B cell (primary cell): ENCODE measurements around the gene XYLT1. TPM values are rescaled to one million over a fixed set of nuclear protein-coding genes. Genes with fewer than 3 reads are reported as not detected.
A peak's percentile ranks its signal among the peaks of the same experiment; 100 is the strongest.

Source experiments
- ATAC-seq: fragments of 200-7000 bp; cut with Tn5 transposase; one replicate; pipeline ENCODE4 v1.10.0; 2021; ENCODE audit warnings: low read depth, mild to moderate bottlenecking, moderate number of reproducible peaks, moderate library complexity
- CTCF ChIA-PET: fragments of 350-600 bp; sonication (Branson Sonifier 250); formaldehyde crosslinking; loops from one replicate; lab custom pipeline; 2021; ENCODE audit warnings: antibody characterized with exemption, inconsistent platforms; lab: Charles Lee
- POLR2A ChIA-PET: fragments of 350-600 bp; sonication (Branson Sonifier 250); formaldehyde crosslinking; loops from one replicate; lab custom pipeline; 2021; ENCODE audit warnings: antibody characterized with exemption; lab: Charles Lee
- DNase-seq: peaks from one replicate; pipeline ENCODE4 v3.0.0; 2013
- H2AFZ ChIP-seq: 2 replicates; pipeline ENCODE4 v1.6.1; 2012; ENCODE audit warnings: mild to moderate bottlenecking, low read depth, low read length; ENCODE audit not compliant: insufficient read depth, poor library complexity, severe bottlenecking
- H3K27ac ChIP-seq, 2 donors: 1 replicate in 1 of 2; 2 replicates in 1 of 2; pipeline ENCODE4 v1.5.1; 2012 to 2013; ENCODE audit warnings: low read length in 2 of 2, mild to moderate bottlenecking in 2 of 2, moderate library complexity in 1 of 2
- H3K27me3 ChIP-seq, 4 experiments: fragments of 200-600 bp in 1 of 4; sonication (generic) in 1 of 4; replicated peaks in 1 of 4; 1 replicate in 2 of 4; 2 replicates in 2 of 4; pipeline versions ENCODE4 v1.6.1 to v1.7.0; 2013 to 2016; ENCODE audit warnings: low read length in 3 of 4, mild to moderate bottlenecking in 2 of 4, mixed read lengths in 1 of 4, moderate library complexity in 1 of 4; ENCODE audit not compliant: insufficient read depth in 4 of 4, control insufficient read depth in 3 of 4; ENCODE audit errors: control extremely low read depth in 1 of 4
- H3K36me3 ChIP-seq, 2 experiments: replicated peaks in 1 of 2; 1 replicate in 1 of 2; 2 replicates in 1 of 2; pipeline versions ENCODE4 v1.6.1 to v1.7.1; 2013; ENCODE audit warnings: low read length in 1 of 2; ENCODE audit not compliant: insufficient read depth in 2 of 2, control insufficient read depth in 1 of 2; ENCODE audit errors: control extremely low read depth in 1 of 2, extremely low read depth in 1 of 2
- H3K4me1 ChIP-seq, 2 donors: fragments of 200-600 bp in 1 of 2; sonication (generic) in 1 of 2; 1 replicate in 1 of 2; 2 replicates in 1 of 2; pipeline versions ENCODE4 v1.5.1 to v1.6.1; 2013 to 2017; ENCODE audit warnings: low read length in 2 of 2; ENCODE audit not compliant: control insufficient read depth in 2 of 2, insufficient read depth in 2 of 2
- H3K4me2 ChIP-seq: replicated peaks from 2 replicates; pipeline ENCODE3; 2012; ENCODE audit warnings: mild to moderate bottlenecking, low read depth, low read length; ENCODE audit not compliant: poor library complexity, severe bottlenecking
- H3K4me3 ChIP-seq, 5 experiments: fragments of 200-600 bp in 1 of 5; sonication (generic) in 1 of 5; 1 replicate in 3 of 5; 2 replicates in 2 of 5; pipeline versions ENCODE4 v1.5.1 to v1.7.0; 2011 to 2016; ENCODE audit warnings: low read length in 4 of 5, mild to moderate bottlenecking in 4 of 5, low read depth in 2 of 5, control low read depth in 1 of 5, moderate library complexity in 1 of 5; ENCODE audit not compliant: insufficient read depth in 1 of 5; ENCODE audit errors: control extremely low read depth in 1 of 5, extremely low read depth in 1 of 5
- H3K79me2 ChIP-seq: fragments of 200-600 bp; sonication (generic); one replicate; pipeline ENCODE4 v1.6.0; 2016; ENCODE audit warnings: low read length; ENCODE audit not compliant: control insufficient read depth, insufficient read depth
- H3K9ac ChIP-seq: fragments of 200-600 bp; sonication (generic); 2 replicates; pipeline ENCODE4 v1.6.1; 2017; ENCODE audit warnings: mild to moderate bottlenecking, low read length, moderate library complexity
- H3K9me3 ChIP-seq, 3 donors: one replicate each; pipeline versions ENCODE4 v1.6.1 to v1.7.1; 2013; ENCODE audit warnings: low read length in 2 of 3; ENCODE audit not compliant: control insufficient read depth in 2 of 3, insufficient read depth in 1 of 3; ENCODE audit errors: control extremely low read depth in 1 of 3
- H4K20me1 ChIP-seq: 2 replicates; pipeline ENCODE4 v1.6.0; 2012; ENCODE audit warnings: mild to moderate bottlenecking, low read length; ENCODE audit not compliant: insufficient read depth, control insufficient read depth, poor library complexity, severe bottlenecking
- H3K27ac Mint-ChIP-seq: one replicate; pipeline ENCODE4 v1.8.0; 2021; ENCODE audit warnings: mixed read lengths
- H3K27me3 Mint-ChIP-seq: one replicate; pipeline ENCODE4 v1.8.0; 2021; ENCODE audit warnings: mixed read lengths
- H3K4me1 Mint-ChIP-seq: one replicate; pipeline ENCODE4 v1.8.0; 2021; ENCODE audit warnings: mixed read lengths
- H3K4me3 Mint-ChIP-seq: one replicate; pipeline ENCODE4 v1.8.0; 2021; ENCODE audit warnings: mixed read lengths
- H3K9me3 Mint-ChIP-seq: one replicate; pipeline ENCODE4 v1.8.0; 2022; ENCODE audit warnings: mixed read lengths; ENCODE audit not compliant: insufficient read depth
- EZH2 ChIP-seq: IDR thresholded peaks from 2 replicates; pipeline ENCODE4 v1.6.1; 2012; ENCODE audit warnings: borderline replicate concordance, low read depth, mild to moderate bottlenecking, moderate library complexity, low read length; ENCODE audit not compliant: insufficient read depth, poor library complexity, severe bottlenecking
- WGBS: methylation state at CpG from one replicate; pipeline ENCODE4 v1.1.5; 2013; ENCODE audit warnings: missing lambda C conversion rate; ENCODE audit not compliant: insufficient coverage; 5-methylcytosine and 5-hydroxymethylcytosine counted together
- intact Hi-C: fragments of 100-400 bp; cut with micrococcal nuclease; formaldehyde crosslinking; loops from one replicate; pipeline ENCODE4 v1.10.0; 2022
- polyA plus RNA-seq: library from polyadenylated mRNA; depleted of rRNA; stranded (reverse); fragments of >200 nt; gene quantifications from 2 replicates; pipeline ENCODE4 v1.2.3, GENCODE V29; 2012
- total RNA-seq, 2 donors: library from RNA; stranded (reverse); fragments of 120-200 nt in 1 of 2; gene quantifications; 1 replicate in 1 of 2; 2 replicates in 1 of 2; pipeline versions ENCODE4 v1.2.3 to v1.2.4, GENCODE V29; 2013 to 2022
- TF ChIP-seq, protein P1 (sequence below): fragments of 200-600 bp; IDR thresholded peaks from one replicate; pipeline ENCODE4 v1.8.0; 2022; ENCODE audit warnings: antibody characterized with exemption, mild to moderate bottlenecking

XYLT1 gene
- total and polyA plus RNA-seq, 2 donors (not counting 1 experiment from before 2014, with no cell fraction given): 8.7 to 59.6 TPM

DNA sequence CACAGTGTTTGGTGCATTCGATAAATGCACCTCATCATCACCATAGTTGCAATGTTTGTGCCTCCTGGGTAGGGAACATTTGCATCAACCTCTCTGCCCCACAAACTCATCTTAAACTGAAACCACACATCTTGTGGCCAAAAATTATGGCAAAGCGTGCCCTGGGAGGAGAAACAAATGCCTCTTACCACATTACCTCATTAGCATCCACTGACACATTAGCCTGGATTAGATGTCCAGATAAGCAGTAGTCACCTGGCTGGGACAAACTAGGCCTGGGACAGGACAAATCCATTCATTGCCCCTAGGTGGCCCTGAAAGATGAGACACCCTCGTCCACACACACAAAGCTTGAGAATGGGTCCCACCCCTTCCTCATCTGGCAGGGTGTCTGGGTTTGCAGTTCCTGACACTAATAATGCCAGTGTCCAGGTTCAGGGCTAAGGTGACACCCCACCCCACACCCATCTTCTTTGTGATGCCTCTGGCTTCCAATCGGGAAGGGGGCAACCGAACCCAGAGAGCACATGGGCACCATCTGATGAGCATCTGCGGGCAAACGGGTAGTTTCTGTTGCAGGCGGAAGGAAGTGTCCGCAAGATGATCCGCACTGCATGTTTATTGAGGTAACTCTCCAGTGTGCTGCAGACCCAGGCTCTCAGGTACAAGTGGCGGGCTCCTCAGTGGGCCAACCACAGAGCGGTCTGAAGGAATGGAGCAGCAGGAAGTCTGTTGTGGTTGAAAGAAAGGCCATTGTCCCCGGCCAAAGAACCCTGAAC lies 8.6 kb downstream of the XYLT1 start:
- POLR2A ChIA-PET: no interaction called here
- peak overlapping the region; percentile 70 for H3K4me2 ChIP-seq
- H3K9me3 ChIP-seq: no peaks in the 10 kb centered on the region
- Mint-ChIP-seq H3K27ac (peak overlapping the region; percentile 67), H3K27me3 (no peaks in the 10 kb centered on the region), H3K4me1 (peaks cover 65% of the 10 kb centered on the region), H3K9me3 (no peaks in the 10 kb centered on the region), H3K4me3 (peak overlapping the region; percentile 84)
- peaks cover 96% of the 10 kb centered on the region for H3K79me2 ChIP-seq
- H4K20me1 ChIP-seq: peaks cover 39% of the 10 kb centered on the region
- peak; percentile 34 for ATAC-seq
- peaks cover 0 to 13% of the 10 kb centered on the region in 2 experiments for H3K36me3 ChIP-seq
- H3K9ac ChIP-seq: peak overlapping the region; percentile 46
- peaks cover 52 to 53% of the 10 kb centered on the region in 2 donors for H3K4me1 ChIP-seq
- peak overlapping the region in 3 of 5 experiments; percentile 23 to 44 (median 32) for H3K4me3 ChIP-seq
- CTCF ChIA-PET: interaction anchor here (1.0 to 1.5 kb wide), 6 partner anchors 11 to 184 kb away, joined by 3 to 7 read pairs (median 4); no protein-coding TSS in a partner anchor
- no peak for TF ChIP-seq EZH2
- TF ChIP-seq, protein P1, sequence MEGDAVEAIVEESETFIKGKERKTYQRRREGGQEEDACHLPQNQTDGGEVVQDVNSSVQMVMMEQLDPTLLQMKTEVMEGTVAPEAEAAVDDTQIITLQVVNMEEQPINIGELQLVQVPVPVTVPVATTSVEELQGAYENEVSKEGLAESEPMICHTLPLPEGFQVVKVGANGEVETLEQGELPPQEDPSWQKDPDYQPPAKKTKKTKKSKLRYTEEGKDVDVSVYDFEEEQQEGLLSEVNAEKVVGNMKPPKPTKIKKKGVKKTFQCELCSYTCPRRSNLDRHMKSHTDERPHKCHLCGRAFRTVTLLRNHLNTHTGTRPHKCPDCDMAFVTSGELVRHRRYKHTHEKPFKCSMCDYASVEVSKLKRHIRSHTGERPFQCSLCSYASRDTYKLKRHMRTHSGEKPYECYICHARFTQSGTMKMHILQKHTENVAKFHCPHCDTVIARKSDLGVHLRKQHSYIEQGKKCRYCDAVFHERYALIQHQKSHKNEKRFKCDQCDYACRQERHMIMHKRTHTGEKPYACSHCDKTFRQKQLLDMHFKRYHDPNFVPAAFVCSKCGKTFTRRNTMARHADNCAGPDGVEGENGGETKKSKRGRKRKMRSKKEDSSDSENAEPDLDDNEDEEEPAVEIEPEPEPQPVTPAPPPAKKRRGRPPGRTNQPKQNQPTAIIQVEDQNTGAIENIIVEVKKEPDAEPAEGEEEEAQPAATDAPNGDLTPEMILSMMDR: no peak
- WGBS: 12% methylated on average over 10 of the region's 13 CpGs
- peak overlapping the region; percentile 55 to 64 for H3K27ac ChIP-seq
- H2AFZ ChIP-seq: peak overlapping the region; percentile 54
- no peaks in the 10 kb centered on the region for H3K27me3 ChIP-seq
- intact Hi-C loops: loop anchor here (5.0 kb wide), 1 partner anchor 85 kb away; no protein-coding TSS in a partner anchor
- peak; percentile 71 for DNase-seq

DNA sequence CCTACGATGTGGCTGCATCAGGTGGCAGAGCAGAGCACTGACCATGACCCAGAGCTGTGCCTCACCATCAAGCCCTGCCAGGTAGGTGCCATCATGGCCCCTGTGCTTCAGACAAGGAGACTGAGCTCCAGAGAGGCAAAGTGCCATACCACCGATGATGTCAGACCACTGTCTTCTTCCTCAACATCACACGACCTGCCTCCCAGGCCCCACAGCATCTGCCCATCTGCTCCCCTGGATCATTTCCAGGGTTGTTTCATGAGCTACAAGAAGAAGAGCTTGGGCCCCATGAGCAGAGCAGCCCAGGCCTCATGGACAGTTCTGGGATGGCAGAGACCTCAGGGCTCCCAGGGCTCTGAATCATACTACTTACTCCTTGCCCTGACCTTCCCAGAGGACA lies 9.9 kb downstream of the XYLT1 start:
- no peak overlapping the region for H3K27ac ChIP-seq
- H3K9me3 Mint-ChIP-seq: no peaks in the 10 kb centered on the region
- peak overlapping the region; percentile 70 for H3K4me2 ChIP-seq
- no peaks in the 10 kb centered on the region for H3K27me3 Mint-ChIP-seq
- H3K36me3 ChIP-seq: peaks cover 0 to 9% of the 10 kb centered on the region in 2 experiments
- no peaks in the 10 kb centered on the region for H3K9me3 ChIP-seq
- H3K79me2 ChIP-seq: peaks cover 97% of the 10 kb centered on the region
- H3K27ac Mint-ChIP-seq: no peak overlapping the region
- peaks cover 38% of the 10 kb centered on the region for H4K20me1 ChIP-seq
- ChIA-PET CTCF (interaction anchor here (1.4 to 1.9 kb wide), 4 partner anchors 8 to 160 kb away, joined by 3 to 5 read pairs (median 4); no protein-coding TSS in a partner anchor), POLR2A (interaction anchor here (1.2 kb wide), 1 partner anchor 83 kb away, joined by 3 read pairs; no protein-coding TSS in a partner anchor)
- ATAC-seq: no peak
- H2AFZ ChIP-seq: no peak overlapping the region
- peaks cover 48 to 50% of the 10 kb centered on the region in 2 donors for H3K4me1 ChIP-seq
- H3K4me1 Mint-ChIP-seq: peaks cover 58% of the 10 kb centered on the region
- TF ChIP-seq EZH2: no peak
- TF ChIP-seq, protein P1: no peak
- intact Hi-C loops: loop anchor here (1.0 to 5.0 kb wide), 3 partner anchors 9 to 84 kb away; partner anchors contain the start of gene XYLT1
- no peak for DNase-seq
- no peak overlapping the region for H3K4me3 ChIP-seq
- H3K9ac ChIP-seq: no peak overlapping the region
- WGBS: 35% methylated on average over 3 of the region's 3 CpGs
- H3K4me3 Mint-ChIP-seq: peak overlapping the region; percentile 84
- no peaks in the 10 kb centered on the region for H3K27me3 ChIP-seq
